Fibroblast of villous mesenchyme (primary cell): Measurements from ENCODE around the gene SIAH3. TPM values are rescaled to one million over a fixed set of nuclear protein-coding genes. Genes with fewer than 3 reads are reported as not detected.

Experiments
- DNase-seq: peaks from one replicate; pipeline ENCODE4 v3.0.0-alpha.2; 2010; ENCODE audit warnings: low read depth
- H3K4me3 ChIP-seq: 2 replicates; pipeline ENCODE4 v1.5.1; 2011; ENCODE audit warnings: low read depth, mild to moderate bottlenecking, low read length
- total RNA-seq: library from RNA; depleted of rRNA; stranded (reverse); fragments of >200 nt; gene quantifications from 2 replicates; pipeline ENCODE4 v1.2.3, GENCODE V29; 2012
- TF ChIP-seq, protein P1 (sequence below): IDR thresholded peaks from 2 replicates; pipeline ENCODE4 v1.5.1; 2012; ENCODE audit warnings: low read depth, mild to moderate bottlenecking, low read length; ENCODE audit not compliant: insufficient read depth

SIAH3 gene
- total RNA-seq, 1 donor: under 0.01 TPM

DNA sequence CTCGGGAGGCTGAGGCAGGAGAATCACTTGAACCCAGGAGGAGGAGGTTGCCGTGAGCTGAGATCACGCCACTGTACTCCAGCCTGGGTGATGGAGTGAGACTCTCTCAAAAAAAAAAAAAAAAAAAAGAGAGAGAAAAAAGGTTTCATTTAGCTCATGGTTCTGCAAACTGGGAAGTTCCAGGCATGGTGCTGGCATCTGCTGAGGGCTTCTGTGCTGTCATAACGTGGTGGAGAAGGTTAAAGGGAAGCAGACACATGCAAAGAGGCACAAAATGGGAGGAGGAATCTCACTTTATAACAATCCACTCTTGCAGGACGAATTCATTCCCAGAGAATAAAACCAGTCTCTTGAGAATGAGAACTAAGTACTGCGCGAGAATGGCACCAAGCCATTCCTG lies 34.9 kb upstream of the SIAH3 start:
- TF ChIP-seq, protein P1, sequence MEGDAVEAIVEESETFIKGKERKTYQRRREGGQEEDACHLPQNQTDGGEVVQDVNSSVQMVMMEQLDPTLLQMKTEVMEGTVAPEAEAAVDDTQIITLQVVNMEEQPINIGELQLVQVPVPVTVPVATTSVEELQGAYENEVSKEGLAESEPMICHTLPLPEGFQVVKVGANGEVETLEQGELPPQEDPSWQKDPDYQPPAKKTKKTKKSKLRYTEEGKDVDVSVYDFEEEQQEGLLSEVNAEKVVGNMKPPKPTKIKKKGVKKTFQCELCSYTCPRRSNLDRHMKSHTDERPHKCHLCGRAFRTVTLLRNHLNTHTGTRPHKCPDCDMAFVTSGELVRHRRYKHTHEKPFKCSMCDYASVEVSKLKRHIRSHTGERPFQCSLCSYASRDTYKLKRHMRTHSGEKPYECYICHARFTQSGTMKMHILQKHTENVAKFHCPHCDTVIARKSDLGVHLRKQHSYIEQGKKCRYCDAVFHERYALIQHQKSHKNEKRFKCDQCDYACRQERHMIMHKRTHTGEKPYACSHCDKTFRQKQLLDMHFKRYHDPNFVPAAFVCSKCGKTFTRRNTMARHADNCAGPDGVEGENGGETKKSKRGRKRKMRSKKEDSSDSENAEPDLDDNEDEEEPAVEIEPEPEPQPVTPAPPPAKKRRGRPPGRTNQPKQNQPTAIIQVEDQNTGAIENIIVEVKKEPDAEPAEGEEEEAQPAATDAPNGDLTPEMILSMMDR: no peak
- H3K4me3 ChIP-seq: no peak overlapping the region
- DNase-seq: no peak

DNA sequence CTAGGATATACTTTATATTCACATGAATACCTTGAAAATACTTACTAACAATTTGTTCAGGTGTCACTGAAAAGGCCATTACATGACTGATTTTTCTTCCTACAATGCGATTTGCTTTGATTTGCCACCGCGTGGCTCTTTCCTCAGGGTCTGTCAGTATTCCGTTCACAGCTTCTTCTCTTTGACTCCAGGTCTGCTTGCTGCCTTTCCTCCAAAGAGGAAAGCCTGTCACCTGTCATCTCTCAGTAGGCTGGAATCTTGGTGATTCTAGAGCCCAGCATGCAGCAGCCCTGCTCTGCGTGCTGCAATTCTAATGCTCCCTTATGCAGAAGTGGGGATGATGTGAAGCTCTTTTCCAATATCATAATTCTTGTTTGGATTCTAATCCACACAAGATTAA lies 33.6 kb upstream of the SIAH3 start:
- no peak for DNase-seq
- H3K4me3 ChIP-seq: no peak overlapping the region
- TF ChIP-seq, protein P1: no peak

DNA sequence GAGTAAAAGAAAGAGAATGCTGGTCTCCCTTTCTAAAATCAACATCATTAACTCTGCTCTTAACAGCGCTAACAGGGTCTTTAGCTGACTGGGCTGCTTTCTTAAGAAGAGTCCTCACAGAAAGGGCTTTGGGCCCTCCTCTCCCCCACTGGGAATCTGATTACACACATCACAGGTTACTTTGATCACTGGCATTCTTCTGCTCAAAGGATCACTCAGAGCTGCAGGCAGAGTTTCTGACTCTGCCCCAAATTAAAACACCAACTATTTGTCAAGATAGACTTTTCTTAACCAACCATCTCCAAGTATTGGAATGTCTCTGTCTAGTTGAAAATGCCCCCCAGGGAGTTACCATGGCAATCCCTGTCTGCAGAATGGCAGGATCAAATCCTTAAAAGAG lies 31.1 kb upstream of the SIAH3 start:
- DNase-seq: no peak

DNA sequence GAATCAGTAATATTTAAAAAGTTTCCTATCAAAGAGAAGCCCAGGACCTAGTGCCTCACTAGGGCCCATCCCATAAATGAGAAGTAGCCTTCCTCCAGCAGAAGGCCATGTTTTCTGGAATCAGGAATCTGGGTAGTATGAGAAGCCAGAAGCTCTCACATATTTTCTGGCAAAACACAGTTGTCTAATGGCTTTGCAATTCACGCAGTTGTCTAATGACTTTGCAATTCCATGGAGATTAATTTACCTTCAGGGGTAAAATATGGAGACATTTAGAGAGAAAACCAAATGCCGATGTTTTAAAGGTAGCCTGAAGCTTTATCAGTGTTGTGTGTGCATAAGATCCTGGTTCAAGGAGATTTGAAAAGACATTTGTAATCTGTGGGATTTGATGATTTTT lies 29.8 kb upstream of the SIAH3 start:
- DNase-seq: no peak
- TF ChIP-seq, protein P1: no peak
- H3K4me3 ChIP-seq: no peak overlapping the region

More for the DNA sequence above, 31.1 kb upstream of the SIAH3 start:
- TF ChIP-seq, protein P1: no peak
- no peak overlapping the region for H3K4me3 ChIP-seq

DNA sequence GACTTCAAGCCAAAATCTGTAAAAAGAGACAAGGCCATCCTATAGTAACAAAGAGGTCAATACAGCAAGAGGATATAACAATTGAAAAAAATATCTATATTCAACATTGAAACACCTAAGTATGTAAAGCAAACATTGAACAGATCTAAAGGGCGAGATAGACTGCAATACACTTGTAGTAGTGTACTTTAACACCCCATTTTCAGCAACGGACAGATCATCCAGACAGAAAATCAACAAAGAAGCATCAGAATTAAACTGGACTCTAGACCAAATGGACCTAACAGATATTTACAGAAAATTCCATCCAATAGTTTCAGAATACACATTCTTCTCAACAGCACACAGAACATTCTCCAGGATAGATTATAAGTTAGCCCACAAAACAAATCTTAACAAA lies 28.7 kb upstream of the SIAH3 start:
- TF ChIP-seq, protein P1: no peak
- H3K4me3 ChIP-seq: no peak overlapping the region
- DNase-seq: no peak

DNA sequence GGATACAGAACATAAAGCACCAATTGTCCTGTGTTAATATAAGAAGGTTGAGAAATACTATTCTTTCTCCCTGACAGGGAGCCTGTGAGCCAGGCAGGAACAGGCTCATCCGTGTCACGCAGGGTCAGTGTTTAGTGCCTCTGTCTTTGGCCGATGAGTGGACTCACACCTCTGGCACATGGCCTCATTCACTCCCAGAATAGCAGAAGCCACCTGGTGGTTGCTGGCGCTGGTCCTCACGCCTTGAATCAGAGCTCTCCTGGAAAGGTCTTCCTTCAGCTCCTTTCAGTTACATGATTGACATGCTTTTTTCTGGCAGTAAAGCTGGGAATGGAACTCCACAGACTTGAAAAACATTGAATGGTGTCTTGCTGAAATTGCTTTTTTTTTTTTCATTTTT lies 28.1 kb upstream of the SIAH3 start:
- TF ChIP-seq, protein P1: no peak
- DNase-seq: no peak
- no peak overlapping the region for H3K4me3 ChIP-seq

DNA sequence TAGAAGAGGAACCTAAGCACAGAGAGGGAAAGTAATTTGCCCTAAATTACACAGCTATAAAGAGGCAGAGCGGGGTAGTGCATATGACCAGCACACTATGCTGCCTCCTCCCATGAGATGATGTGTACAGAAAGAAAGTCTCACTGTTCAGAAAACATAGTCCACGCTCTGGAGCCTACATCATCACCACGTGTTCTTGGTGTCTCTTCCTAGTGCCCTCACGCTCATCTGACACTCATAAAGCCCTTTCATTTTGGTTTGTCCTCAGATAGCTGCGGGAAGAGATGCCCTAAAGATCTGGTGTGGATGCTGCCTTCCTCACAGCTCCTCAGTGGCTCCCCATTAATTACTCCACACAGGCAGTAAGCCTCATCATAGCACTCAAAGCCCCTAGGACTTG lies 27.4 kb upstream of the SIAH3 start:
- H3K4me3 ChIP-seq: no peak overlapping the region
- no peak for DNase-seq
- TF ChIP-seq, protein P1: no peak
